ENCODE results near the gene AK8.

AK8 gene

GRCh38 chr9:132877824-132878694, at the start of gene AK8:
AK8 (minus strand) TSS chr9:132878284; CDS start chr9:132878255, 29 bp downstream.
- DNase-seq: peak; percentile 71 to 75

- no peak for DNase-seq
Observed at GRCh38 chr9:132927704-132928103, 49.6 kb upstream of the AK8 start.

DNA sequence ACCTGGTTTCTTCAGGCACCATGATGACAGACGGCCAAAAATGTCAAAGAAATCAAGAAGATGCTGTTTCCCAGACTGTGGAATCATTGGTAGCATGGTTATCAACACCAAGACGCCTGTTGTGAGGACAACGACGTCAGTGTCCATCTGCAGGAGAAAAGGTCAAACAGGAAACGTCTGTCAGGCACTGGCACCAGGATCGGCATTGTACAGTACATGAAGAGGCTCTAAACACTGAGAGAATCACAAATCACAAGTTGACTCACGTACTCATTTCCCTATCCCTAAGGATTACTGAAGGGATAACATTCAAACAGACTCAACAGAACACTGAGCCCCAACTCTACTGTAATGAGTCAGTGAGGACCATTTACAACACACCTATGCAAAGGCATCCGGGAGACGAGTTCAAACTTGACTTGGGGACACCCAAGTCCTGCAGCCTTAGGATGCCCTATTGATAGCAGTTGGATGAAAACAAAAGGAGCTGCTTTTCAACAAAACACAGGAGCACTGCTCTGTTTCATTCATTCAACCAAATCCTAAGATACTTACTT, 45.3 kb upstream of the AK8 start:
- DNase-seq: no peak

- no peak for DNase-seq
Observed at GRCh38 chr9:132919614-132920268, 41.7 kb upstream of the AK8 start.

- DNase-seq: no peak
Observed at GRCh38 chr9:132914924-132915323, 36.8 kb upstream of the AK8 start.

GRCh38 chr9:132912131-132912530, 34.0 kb upstream of the AK8 start:
- no peak for DNase-seq

DNA sequence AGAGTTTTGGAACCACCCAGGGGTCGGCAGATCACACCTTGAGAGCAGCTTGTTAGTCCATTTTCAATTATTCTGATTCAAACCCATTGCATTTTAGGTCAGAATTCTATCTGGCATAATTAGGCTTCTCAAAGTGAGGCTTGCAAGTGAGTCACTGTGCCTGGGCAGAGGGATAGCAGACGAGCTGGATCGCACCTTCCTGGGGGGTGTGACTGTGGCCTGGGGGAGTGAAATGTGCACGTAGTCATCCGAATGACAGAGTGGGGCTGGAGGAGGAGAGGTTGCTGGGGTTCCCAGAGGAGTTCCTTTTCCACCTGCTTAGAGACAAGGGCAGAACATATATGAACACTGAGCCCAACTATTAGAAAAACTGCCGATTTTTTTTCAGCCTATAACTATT, 32.3 kb upstream of the AK8 start:
- DNase-seq: no peak

GRCh38 chr9:132909311-132909710, 31.2 kb upstream of the AK8 start:
- DNase-seq: no peak

DNA sequence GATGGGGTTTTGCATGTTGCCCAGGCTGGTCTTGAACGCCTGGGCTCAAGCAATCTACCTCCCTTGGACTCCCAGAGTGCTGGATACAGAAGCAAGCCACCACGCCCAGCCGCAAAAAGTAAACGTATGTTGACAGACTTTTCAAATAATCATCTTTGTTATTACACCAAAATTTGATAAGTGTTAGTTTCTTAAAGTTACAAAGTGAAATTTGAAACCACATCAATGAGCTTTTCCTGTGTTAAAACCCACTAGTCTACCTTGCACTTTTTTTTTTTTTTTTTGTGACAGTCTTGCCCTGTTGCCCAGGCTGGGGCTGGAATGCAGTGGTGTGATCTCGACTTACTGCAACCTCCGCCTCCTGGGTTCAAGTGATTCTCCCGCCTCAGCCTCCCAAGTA, 30.6 kb upstream of the AK8 start:
- DNase-seq: no peak

DNA sequence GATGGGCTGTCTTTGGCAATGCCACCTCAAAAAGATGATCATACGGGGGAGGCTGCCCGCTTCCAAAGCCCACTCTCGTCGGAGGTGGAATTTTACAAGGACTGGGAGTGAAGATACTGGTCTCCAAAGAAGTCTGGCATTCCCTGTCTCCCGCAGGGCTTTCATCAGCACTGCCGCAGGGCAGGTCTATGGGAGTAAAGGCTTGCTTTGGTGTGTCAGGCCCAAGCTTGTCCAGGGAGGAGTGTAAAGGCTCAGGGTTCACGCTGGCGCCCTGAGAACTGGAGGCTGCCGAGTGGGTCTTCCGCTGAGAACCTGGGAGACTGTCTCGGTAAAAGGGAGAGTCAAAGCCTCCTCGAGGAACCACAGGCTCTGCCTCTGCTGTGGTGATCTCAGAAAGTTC, 27.6 kb upstream of the AK8 start:
- no peak for DNase-seq

- DNase-seq: no peak
Observed at GRCh38 chr9:132903574-132904492, 25.7 kb upstream of the AK8 start.

GRCh38 chr9:132901858-132902831, 24.1 kb upstream of the AK8 start:
- peak; percentile 79 to 84 for DNase-seq

GRCh38 chr9:132898051-132898450, 20.0 kb upstream of the AK8 start:
- no peak for DNase-seq

GRCh38 chr9:132896906-132897305, 18.8 kb upstream of the AK8 start:
- DNase-seq: no peak

DNA sequence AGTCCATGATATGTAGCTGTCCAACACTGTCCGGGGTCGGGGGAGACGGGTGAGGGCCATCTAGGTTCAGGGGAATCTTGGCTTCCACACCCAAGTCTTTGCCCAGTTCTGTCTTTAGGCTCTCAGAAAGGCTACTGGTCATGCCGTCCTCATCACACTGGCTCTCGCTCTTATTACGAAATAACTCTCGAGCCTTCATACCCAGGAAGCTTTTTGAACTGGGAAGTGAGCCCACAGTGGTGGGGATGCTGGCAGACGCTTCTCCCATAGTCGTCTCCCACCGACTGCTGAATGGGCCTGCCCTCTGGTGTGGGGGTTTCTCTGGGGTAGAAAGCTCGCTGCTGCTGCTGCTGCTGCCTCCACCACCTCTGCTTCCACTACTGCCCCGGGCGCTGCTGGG, 18.2 kb upstream of the AK8 start:
- DNase-seq: no peak

DNA sequence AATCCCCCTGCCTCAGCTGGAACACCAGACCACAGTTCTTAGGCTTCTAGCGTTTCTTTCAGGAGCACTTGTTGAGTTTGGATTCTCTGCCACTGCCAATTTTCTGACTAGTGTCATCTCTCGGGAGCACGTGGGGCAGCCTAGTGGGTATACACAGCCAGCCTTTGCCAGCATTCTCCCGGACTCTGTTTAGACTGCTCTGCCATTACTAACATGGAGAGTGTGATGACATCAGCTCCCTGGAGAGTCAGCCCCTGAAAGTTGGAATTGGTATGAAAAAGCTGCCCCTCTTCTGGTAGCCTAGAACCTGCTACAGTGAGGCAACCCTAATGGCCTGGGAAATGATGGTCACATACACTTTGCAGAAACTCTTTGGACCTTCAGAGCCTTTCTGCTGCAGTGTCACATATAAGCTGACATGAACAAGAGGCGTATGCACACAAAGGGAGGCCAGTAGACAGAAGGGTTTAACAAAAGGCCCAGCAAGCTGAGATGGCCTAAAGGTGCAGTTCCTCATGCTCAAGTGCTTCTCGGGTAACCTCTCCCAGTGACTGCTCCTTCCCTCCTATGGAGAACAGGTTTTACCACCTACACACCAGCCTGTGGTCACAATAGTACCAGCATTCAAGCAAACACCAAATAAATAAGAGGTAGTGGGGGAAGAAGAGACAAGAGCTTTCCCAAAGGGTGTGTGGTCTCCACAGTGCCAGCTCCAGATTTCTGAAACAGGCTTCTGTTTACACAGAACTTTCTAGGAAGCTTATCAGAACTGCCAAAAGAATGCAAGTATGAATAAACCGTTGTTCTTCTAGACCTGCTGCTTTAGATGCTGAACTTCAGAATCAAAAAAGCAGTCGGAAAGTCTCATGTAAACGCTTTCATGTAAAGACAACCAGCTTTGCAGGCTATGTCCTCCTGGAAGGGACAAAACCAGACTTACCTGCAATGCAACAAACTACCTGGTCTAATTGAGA, 17.1 kb upstream of the AK8 start:
- DNase-seq: no peak

GRCh38 chr9:132894346-132894745, 16.3 kb upstream of the AK8 start:
- no peak for DNase-seq

- DNase-seq: no peak
Observed at GRCh38 chr9:132892400-132892799, 14.3 kb upstream of the AK8 start.

- DNase-seq: no peak
Observed at GRCh38 chr9:132888151-132888550, 10.1 kb upstream of the AK8 start.
